ENCODE measurements around the gene LRP5. TPM values are rescaled to one million over a fixed set of nuclear protein-coding genes. Genes with fewer than 3 reads are reported as not detected.

Gene LRP5
- total RNA-seq, 1 donor from 2014 or later, result 20.2 TPM

DNA sequence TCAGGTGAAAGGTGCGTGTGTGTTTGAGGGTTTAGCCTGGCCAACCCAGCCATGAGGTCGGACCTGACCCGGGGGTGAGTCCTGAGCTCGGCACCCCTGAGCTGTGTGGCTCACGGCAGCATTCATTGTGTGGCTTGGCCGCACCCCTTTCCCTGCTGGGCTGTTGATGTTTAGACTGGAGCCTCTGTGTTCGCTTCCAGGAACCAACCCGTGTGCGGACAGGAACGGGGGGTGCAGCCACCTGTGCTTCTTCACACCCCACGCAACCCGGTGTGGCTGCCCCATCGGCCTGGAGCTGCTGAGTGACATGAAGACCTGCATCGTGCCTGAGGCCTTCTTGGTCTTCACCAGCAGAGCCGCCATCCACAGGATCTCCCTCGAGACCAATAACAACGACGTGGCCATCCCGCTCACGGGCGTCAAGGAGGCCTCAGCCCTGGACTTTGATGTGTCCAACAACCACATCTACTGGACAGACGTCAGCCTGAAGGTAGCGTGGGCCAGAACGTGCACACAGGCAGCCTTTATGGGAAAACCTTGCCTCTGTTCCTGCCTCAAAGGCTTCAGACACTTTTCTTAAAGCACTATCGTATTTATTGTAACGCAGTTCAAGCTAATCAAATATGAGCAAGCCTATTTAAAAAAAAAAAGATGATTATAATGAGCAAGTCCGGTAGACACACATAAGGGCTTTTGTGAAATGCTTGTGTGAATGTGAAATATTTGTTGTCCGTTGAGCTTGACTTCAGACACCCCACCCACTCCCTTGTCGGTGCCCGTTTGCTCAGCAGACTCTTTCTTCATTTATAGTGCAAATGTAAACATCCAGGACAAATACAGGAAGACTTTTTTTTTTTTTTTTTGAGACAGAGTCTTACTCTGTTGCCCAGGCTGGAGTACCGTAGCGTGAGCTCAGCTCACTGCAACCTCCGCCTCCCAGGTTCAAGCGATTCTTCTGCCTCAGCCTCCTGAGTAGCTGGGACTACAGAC, 94.2 kb downstream of the LRP5 start:
- no peaks in the 10 kb centered on the region for H3K79me2 ChIP-seq (ENCODE audit: insufficient read depth, low read length)
- H3K27me3 Mint-ChIP-seq (ENCODE audit: low read depth, unreplicated experiment), result no peaks in the 10 kb centered on the region
- H3K4me3 Mint-ChIP-seq (ENCODE audit: unreplicated experiment), result no peak overlapping the region
- FAIRE-seq (no peak), DNase-seq (ENCODE audit: low read depth) (no peak)
- no peaks in the 10 kb centered on the region for H3K4me1 Mint-ChIP-seq (ENCODE audit: low read depth, unreplicated experiment)
- no peaks in the 10 kb centered on the region for H3K36me3 ChIP-seq (ENCODE audit: insufficient read depth, low read length)
- no peaks in the 10 kb centered on the region for H3K4me1 ChIP-seq (ENCODE audit: insufficient read depth, low read length)
- H3K9me3 ChIP-seq (ENCODE audit: insufficient read depth, low read depth, low read length), result no peaks in the 10 kb centered on the region
- no peak overlapping the region for H3K27ac ChIP-seq (ENCODE audit: low read depth, low read length)
- H3K4me2 ChIP-seq (ENCODE audit: low read length), result no peak overlapping the region
- no peak overlapping the region for H2AFZ ChIP-seq (ENCODE audit: low read depth, low read length)
- no peak overlapping the region for H3K9ac ChIP-seq (ENCODE audit: low read length)
- no peaks in the 10 kb centered on the region for H3K27me3 ChIP-seq (ENCODE audit: insufficient read depth, low read length)
- no peaks in the 10 kb centered on the region for H3K9me3 Mint-ChIP-seq (ENCODE audit: unreplicated experiment)
- no peak overlapping the region for H3K4me3 ChIP-seq (ENCODE audit: insufficient read depth, low read depth, low read length)
- TF ChIP-seq, protein P1, sequence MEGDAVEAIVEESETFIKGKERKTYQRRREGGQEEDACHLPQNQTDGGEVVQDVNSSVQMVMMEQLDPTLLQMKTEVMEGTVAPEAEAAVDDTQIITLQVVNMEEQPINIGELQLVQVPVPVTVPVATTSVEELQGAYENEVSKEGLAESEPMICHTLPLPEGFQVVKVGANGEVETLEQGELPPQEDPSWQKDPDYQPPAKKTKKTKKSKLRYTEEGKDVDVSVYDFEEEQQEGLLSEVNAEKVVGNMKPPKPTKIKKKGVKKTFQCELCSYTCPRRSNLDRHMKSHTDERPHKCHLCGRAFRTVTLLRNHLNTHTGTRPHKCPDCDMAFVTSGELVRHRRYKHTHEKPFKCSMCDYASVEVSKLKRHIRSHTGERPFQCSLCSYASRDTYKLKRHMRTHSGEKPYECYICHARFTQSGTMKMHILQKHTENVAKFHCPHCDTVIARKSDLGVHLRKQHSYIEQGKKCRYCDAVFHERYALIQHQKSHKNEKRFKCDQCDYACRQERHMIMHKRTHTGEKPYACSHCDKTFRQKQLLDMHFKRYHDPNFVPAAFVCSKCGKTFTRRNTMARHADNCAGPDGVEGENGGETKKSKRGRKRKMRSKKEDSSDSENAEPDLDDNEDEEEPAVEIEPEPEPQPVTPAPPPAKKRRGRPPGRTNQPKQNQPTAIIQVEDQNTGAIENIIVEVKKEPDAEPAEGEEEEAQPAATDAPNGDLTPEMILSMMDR (IDR thresholded peaks at IDR 0.05; ENCODE audit: insufficient read depth, low read depth, low read length), result no peak
- TF ChIP-seq EZH2 (IDR thresholded peaks at IDR 0.05; ENCODE audit: insufficient read depth, low read length), result no peak
- peaks cover 7% of the 10 kb centered on the region for H3K36me3 Mint-ChIP-seq (ENCODE audit: low read depth, unreplicated experiment)
- H3K27ac Mint-ChIP-seq (ENCODE audit: unreplicated experiment), result no peak overlapping the region
- H4K20me1 ChIP-seq (ENCODE audit: insufficient read depth, low read length), result peaks cover under 1% of the 10 kb centered on the region

DNA sequence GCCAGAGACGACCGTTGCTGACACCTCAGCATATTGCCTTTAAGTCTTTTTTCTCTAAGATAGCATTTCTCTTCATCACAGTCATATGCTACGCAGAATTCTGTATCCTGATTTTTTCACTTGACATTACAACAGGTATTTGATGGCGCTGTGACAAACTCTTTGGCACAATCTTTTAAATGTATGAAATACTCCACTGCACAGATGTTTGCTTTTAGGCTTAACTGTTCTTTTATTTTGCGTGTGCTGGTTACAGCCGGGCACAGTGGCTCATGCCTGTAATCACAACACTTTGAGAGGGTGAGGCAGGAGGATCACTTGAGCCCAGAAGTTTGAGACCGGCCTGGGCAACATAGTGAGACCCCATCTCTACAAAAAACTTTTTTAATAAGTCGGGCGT, 96.1 kb downstream of the LRP5 start:
- Mint-ChIP-seq H3K4me1 (ENCODE audit: low read depth, unreplicated experiment) (no peaks in the 10 kb centered on the region), H3K27ac (ENCODE audit: unreplicated experiment) (no peak overlapping the region), H3K4me3 (ENCODE audit: unreplicated experiment) (no peak overlapping the region), H3K36me3 (ENCODE audit: low read depth, unreplicated experiment) (peaks cover 5% of the 10 kb centered on the region), H3K9me3 (ENCODE audit: unreplicated experiment) (no peaks in the 10 kb centered on the region), H3K27me3 (ENCODE audit: low read depth, unreplicated experiment) (no peaks in the 10 kb centered on the region)
- Histone ChIP-seq H2AFZ (ENCODE audit: low read depth, low read length) (no peak overlapping the region), H3K4me3 (ENCODE audit: insufficient read depth, low read depth, low read length) (no peak overlapping the region), H3K27me3 (ENCODE audit: insufficient read depth, low read length) (no peaks in the 10 kb centered on the region), H3K4me2 (ENCODE audit: low read length) (no peak overlapping the region), H3K27ac (ENCODE audit: low read depth, low read length) (no peak overlapping the region), H3K9me3 (ENCODE audit: insufficient read depth, low read depth, low read length) (no peaks in the 10 kb centered on the region), H3K9ac (ENCODE audit: low read length) (no peak overlapping the region), H3K79me2 (ENCODE audit: insufficient read depth, low read length) (no peaks in the 10 kb centered on the region), H4K20me1 (ENCODE audit: insufficient read depth, low read length) (no peaks in the 10 kb centered on the region), H3K36me3 (ENCODE audit: insufficient read depth, low read length) (no peaks in the 10 kb centered on the region), H3K4me1 (ENCODE audit: insufficient read depth, low read length) (no peaks in the 10 kb centered on the region)
- FAIRE-seq, result no peak
- no peak for TF ChIP-seq EZH2 (IDR thresholded peaks at IDR 0.05; ENCODE audit: insufficient read depth, low read length)
- TF ChIP-seq, protein P1 (IDR thresholded peaks at IDR 0.05; ENCODE audit: insufficient read depth, low read depth, low read length), result no peak
- DNase-seq (ENCODE audit: low read depth), result no peak

Measured in astrocyte (in vitro differentiated cells and primary cell).